OCI-LY3 (cell line): ENCODE results near the gene WDR5.

Experiments used
- CTCF ChIP-seq: fragments of 200-600, 300-600 bp; sonication (generic); IDR thresholded peaks from 2 replicates; pipeline ENCODE4 v1.5.1; 2014; ENCODE audit warnings: antibody characterized with exemption, low read length, low read depth
- EZH2phosphoT487 ChIP-seq: fragments of 200-600 bp; shearing (Covaris generic); IDR thresholded peaks from 2 replicates; pipeline ENCODE4 v1.6.1; 2018; ENCODE audit warnings: antibody characterized with exemption, mixed run types, low read depth

- TF ChIP-seq CTCF: no peak
- no peak for TF ChIP-seq EZH2phosphoT487
Measured at GRCh38 chr9:134204991-134205578, 69.2 kb downstream of the WDR5 start.
